ENCODE measurements around the gene PLA2G4D.

The PLA2G4D gene

GRCh38 chr15:42128476-42128875 lies 34.1 kb upstream of the PLA2G4D start:
- no peak overlapping the region for H3K27ac ChIP-seq (ENCODE audit: low read depth, low read length)
- peaks cover 4 to 16% (median 6%) of the 10 kb centered on the region in 5 donors for H3K27me3 ChIP-seq (ENCODE audit: control insufficient read depth in 5 of 5, insufficient read depth in 4 of 5, low read length in 5 of 5)
- no peaks in the 10 kb centered on the region for H3K36me3 ChIP-seq (ENCODE audit: control insufficient read depth in 5 of 5, insufficient read depth in 5 of 5, low read length in 5 of 5)
- H3K9me3 ChIP-seq (ENCODE audit: control insufficient read depth in 5 of 5, low read length in 5 of 5), result no peaks in the 10 kb centered on the region
- H3K4me3 ChIP-seq (ENCODE audit: low read depth in 1 of 5, low read length in 5 of 5), result no peak overlapping the region
- H3K9ac ChIP-seq (ENCODE audit: low read length in 5 of 5), result no peak overlapping the region
- no peaks in the 10 kb centered on the region for H3K4me1 ChIP-seq (ENCODE audit: control insufficient read depth in 5 of 5, insufficient read depth in 5 of 5, low read length in 5 of 5)

GRCh38 chr15:42123546-42123945 lies 29.2 kb upstream of the PLA2G4D start:
- Histone ChIP-seq H3K36me3 (ENCODE audit: control insufficient read depth in 5 of 5, insufficient read depth in 5 of 5, low read length in 5 of 5) (no peaks in the 10 kb centered on the region), H3K9me3 (ENCODE audit: control insufficient read depth in 5 of 5, low read length in 5 of 5) (no peaks in the 10 kb centered on the region), H3K27ac (ENCODE audit: low read depth, low read length) (no peak overlapping the region), H3K4me3 (ENCODE audit: low read depth in 1 of 5, low read length in 5 of 5) (no peak overlapping the region), H3K27me3 (ENCODE audit: control insufficient read depth in 5 of 5, insufficient read depth in 4 of 5, low read length in 5 of 5) (peaks cover 0 to 5% (median 0%) of the 10 kb centered on the region in 5 donors), H3K4me1 (ENCODE audit: control insufficient read depth in 5 of 5, insufficient read depth in 5 of 5, low read length in 5 of 5) (peaks cover 0 to 5% (median 3%) of the 10 kb centered on the region in 5 donors), H3K9ac (ENCODE audit: low read length in 5 of 5) (no peak overlapping the region)

GRCh38 chr15:42121682-42122081 lies 27.3 kb upstream of the PLA2G4D start:
- no peaks in the 10 kb centered on the region for H3K36me3 ChIP-seq (ENCODE audit: control insufficient read depth in 5 of 5, insufficient read depth in 5 of 5, low read length in 5 of 5)
- H3K27ac ChIP-seq (ENCODE audit: low read depth, low read length), result no peak overlapping the region
- no peak overlapping the region for H3K4me3 ChIP-seq (ENCODE audit: low read depth in 1 of 5, low read length in 5 of 5)
- H3K4me1 ChIP-seq (ENCODE audit: control insufficient read depth in 5 of 5, insufficient read depth in 5 of 5, low read length in 5 of 5), result peaks cover 0 to 5% (median 3%) of the 10 kb centered on the region in 5 donors
- no peaks in the 10 kb centered on the region for H3K9me3 ChIP-seq (ENCODE audit: control insufficient read depth in 5 of 5, low read length in 5 of 5)
- H3K27me3 ChIP-seq (ENCODE audit: control insufficient read depth in 5 of 5, insufficient read depth in 4 of 5, low read length in 5 of 5), result peaks cover 0 to 5% (median 0%) of the 10 kb centered on the region in 5 donors
- H3K9ac ChIP-seq (ENCODE audit: low read length in 5 of 5), result no peak overlapping the region

- Histone ChIP-seq H3K27me3 (ENCODE audit: control insufficient read depth in 5 of 5, insufficient read depth in 4 of 5, low read length in 5 of 5) (peaks cover 0 to 5% (median 0%) of the 10 kb centered on the region in 5 donors), H3K27ac (ENCODE audit: low read depth, low read length) (no peak overlapping the region), H3K9ac (ENCODE audit: low read length in 5 of 5) (no peak overlapping the region), H3K9me3 (ENCODE audit: control insufficient read depth in 5 of 5, low read length in 5 of 5) (peaks cover 0 to 4% (median 0%) of the 10 kb centered on the region in 5 donors), H3K4me3 (ENCODE audit: low read depth in 1 of 5, low read length in 5 of 5) (no peak overlapping the region), H3K36me3 (ENCODE audit: control insufficient read depth in 5 of 5, insufficient read depth in 5 of 5, low read length in 5 of 5) (no peaks in the 10 kb centered on the region), H3K4me1 (ENCODE audit: control insufficient read depth in 5 of 5, insufficient read depth in 5 of 5, low read length in 5 of 5) (peaks cover 0 to 5% (median 3%) of the 10 kb centered on the region in 5 donors)
Measured at GRCh38 chr15:42121021-42121420, 26.7 kb upstream of the PLA2G4D start.

- Histone ChIP-seq H3K27me3 (ENCODE audit: control insufficient read depth in 5 of 5, insufficient read depth in 4 of 5, low read length in 5 of 5) (peaks cover 0 to 5% (median 0%) of the 10 kb centered on the region in 5 donors), H3K4me1 (ENCODE audit: control insufficient read depth in 5 of 5, insufficient read depth in 5 of 5, low read length in 5 of 5) (peaks cover 0 to 5% (median 3%) of the 10 kb centered on the region in 5 donors), H3K9me3 (ENCODE audit: control insufficient read depth in 5 of 5, low read length in 5 of 5) (peaks cover 0 to 4% (median 0%) of the 10 kb centered on the region in 5 donors), H3K9ac (ENCODE audit: low read length in 5 of 5) (no peak overlapping the region), H3K4me3 (ENCODE audit: low read depth in 1 of 5, low read length in 5 of 5) (no peak overlapping the region), H3K27ac (ENCODE audit: low read depth, low read length) (no peak overlapping the region), H3K36me3 (ENCODE audit: control insufficient read depth in 5 of 5, insufficient read depth in 5 of 5, low read length in 5 of 5) (no peaks in the 10 kb centered on the region)
Measured at GRCh38 chr15:42120285-42120684, 25.9 kb upstream of the PLA2G4D start.

- H3K4me3 ChIP-seq (ENCODE audit: low read depth in 1 of 5, low read length in 5 of 5), result no peak overlapping the region
- H3K27me3 ChIP-seq (ENCODE audit: control insufficient read depth in 5 of 5, insufficient read depth in 4 of 5, low read length in 5 of 5), result peaks cover 0 to 5% (median 0%) of the 10 kb centered on the region in 5 donors
- no peaks in the 10 kb centered on the region for H3K36me3 ChIP-seq (ENCODE audit: control insufficient read depth in 5 of 5, insufficient read depth in 5 of 5, low read length in 5 of 5)
- peaks cover 0 to 4% (median 0%) of the 10 kb centered on the region in 5 donors for H3K9me3 ChIP-seq (ENCODE audit: control insufficient read depth in 5 of 5, low read length in 5 of 5)
- H3K27ac ChIP-seq (ENCODE audit: low read depth, low read length), result no peak overlapping the region
- peaks cover 0 to 5% (median 3%) of the 10 kb centered on the region in 5 donors for H3K4me1 ChIP-seq (ENCODE audit: control insufficient read depth in 5 of 5, insufficient read depth in 5 of 5, low read length in 5 of 5)
- H3K9ac ChIP-seq (ENCODE audit: low read length in 5 of 5), result no peak overlapping the region
Measured at GRCh38 chr15:42119446-42119760, 25.0 kb upstream of the PLA2G4D start.

GRCh38 chr15:42118650-42119445 lies 24.5 kb upstream of the PLA2G4D start:
- H3K36me3 ChIP-seq (ENCODE audit: control insufficient read depth in 5 of 5, insufficient read depth in 5 of 5, low read length in 5 of 5), result no peaks in the 10 kb centered on the region
- peaks cover 0 to 5% (median 3%) of the 10 kb centered on the region in 5 donors for H3K4me1 ChIP-seq (ENCODE audit: control insufficient read depth in 5 of 5, insufficient read depth in 5 of 5, low read length in 5 of 5)
- H3K27me3 ChIP-seq (ENCODE audit: control insufficient read depth in 5 of 5, insufficient read depth in 4 of 5, low read length in 5 of 5), result peaks cover 0 to 5% (median 0%) of the 10 kb centered on the region in 5 donors
- no peak overlapping the region for H3K4me3 ChIP-seq (ENCODE audit: low read depth in 1 of 5, low read length in 5 of 5)
- H3K27ac ChIP-seq (ENCODE audit: low read depth, low read length), result no peak overlapping the region
- H3K9ac ChIP-seq (ENCODE audit: low read length in 5 of 5), result no peak overlapping the region
- peaks cover 0 to 4% (median 0%) of the 10 kb centered on the region in 5 donors for H3K9me3 ChIP-seq (ENCODE audit: control insufficient read depth in 5 of 5, low read length in 5 of 5)

GRCh38 chr15:42111924-42112323 lies 17.6 kb upstream of the PLA2G4D start:
- no peaks in the 10 kb centered on the region for H3K36me3 ChIP-seq (ENCODE audit: control insufficient read depth in 5 of 5, insufficient read depth in 5 of 5, low read length in 5 of 5)
- H3K27me3 ChIP-seq (ENCODE audit: control insufficient read depth in 5 of 5, insufficient read depth in 4 of 5, low read length in 5 of 5), result peaks cover 0 to 5% (median 0%) of the 10 kb centered on the region in 5 donors
- peaks cover 0 to 5% (median 0%) of the 10 kb centered on the region in 5 donors for H3K4me1 ChIP-seq (ENCODE audit: control insufficient read depth in 5 of 5, insufficient read depth in 5 of 5, low read length in 5 of 5)
- H3K27ac ChIP-seq (ENCODE audit: low read depth, low read length), result no peak overlapping the region
- H3K9ac ChIP-seq (ENCODE audit: low read length in 5 of 5), result no peak overlapping the region
- peaks cover 0 to 4% (median 0%) of the 10 kb centered on the region in 5 donors for H3K9me3 ChIP-seq (ENCODE audit: control insufficient read depth in 5 of 5, low read length in 5 of 5)
- H3K4me3 ChIP-seq (ENCODE audit: low read depth in 1 of 5, low read length in 5 of 5), result no peak overlapping the region

GRCh38 chr15:42110367-42110766 lies 16.0 kb upstream of the PLA2G4D start:
- Histone ChIP-seq H3K4me3 (ENCODE audit: low read depth in 1 of 5, low read length in 5 of 5) (no peak overlapping the region), H3K36me3 (ENCODE audit: control insufficient read depth in 5 of 5, insufficient read depth in 5 of 5, low read length in 5 of 5) (no peaks in the 10 kb centered on the region), H3K9me3 (ENCODE audit: control insufficient read depth in 5 of 5, low read length in 5 of 5) (no peaks in the 10 kb centered on the region), H3K4me1 (ENCODE audit: control insufficient read depth in 5 of 5, insufficient read depth in 5 of 5, low read length in 5 of 5) (peaks cover 0 to 5% (median 0%) of the 10 kb centered on the region in 5 donors), H3K27me3 (ENCODE audit: control insufficient read depth in 5 of 5, insufficient read depth in 4 of 5, low read length in 5 of 5) (peaks cover 0 to 5% (median 0%) of the 10 kb centered on the region in 5 donors), H3K27ac (ENCODE audit: low read depth, low read length) (no peak overlapping the region), H3K9ac (ENCODE audit: low read length in 5 of 5) (no peak overlapping the region)

- Histone ChIP-seq H3K27me3 (ENCODE audit: control insufficient read depth in 5 of 5, insufficient read depth in 4 of 5, low read length in 5 of 5) (peaks cover 0 to 5% (median 0%) of the 10 kb centered on the region in 5 donors), H3K9ac (ENCODE audit: low read length in 5 of 5) (no peak overlapping the region), H3K27ac (ENCODE audit: low read depth, low read length) (no peak overlapping the region), H3K4me1 (ENCODE audit: control insufficient read depth in 5 of 5, insufficient read depth in 5 of 5, low read length in 5 of 5) (peaks cover 0 to 8% (median 4%) of the 10 kb centered on the region in 5 donors), H3K9me3 (ENCODE audit: control insufficient read depth in 5 of 5, low read length in 5 of 5) (no peaks in the 10 kb centered on the region), H3K36me3 (ENCODE audit: control insufficient read depth in 5 of 5, insufficient read depth in 5 of 5, low read length in 5 of 5) (no peaks in the 10 kb centered on the region), H3K4me3 (ENCODE audit: low read depth in 1 of 5, low read length in 5 of 5) (no peak overlapping the region)
Measured at GRCh38 chr15:42108806-42109205, 14.4 kb upstream of the PLA2G4D start.
